Activated naive CD4-positive, alpha-beta T cell treated with anti-CD3 and anti-CD28 coated beads, Interleukin-2, amount 50 U/mL, for 24 hours (primary cell): ENCODE results near the gene RNU4-1.
"Not testable (repeated sequence)": the region's sequence is repeated elsewhere in the genome, so short reads cannot be mapped to it uniquely, and the experiment has no call there.

Experiments used
- H3K27ac Mint-ChIP-seq: one replicate; pipeline ENCODE4 v1.8.0; 2021; ENCODE audit warnings: mild to moderate bottlenecking, mixed read lengths
- H3K27me3 Mint-ChIP-seq: one replicate; pipeline ENCODE4 v1.8.0; 2021; ENCODE audit warnings: mixed read lengths
- H3K36me3 Mint-ChIP-seq: one replicate; pipeline ENCODE4 v1.8.0; 2021; ENCODE audit warnings: mixed read lengths
- H3K4me1 Mint-ChIP-seq: one replicate; pipeline ENCODE4 v1.8.0; 2021; ENCODE audit warnings: mixed read lengths
- H3K4me3 Mint-ChIP-seq: one replicate; pipeline ENCODE4 v1.8.0; 2021; ENCODE audit warnings: mild to moderate bottlenecking, mixed read lengths
- H3K9me3 Mint-ChIP-seq: one replicate; pipeline ENCODE4 v1.8.0; 2021; ENCODE audit warnings: mixed read lengths

RNU4-1 gene

GRCh38 chr12:120252071-120252906 lies 40.7 kb downstream of the RNU4-1 start:
- H3K9me3 Mint-ChIP-seq = no peaks in the 10 kb centered on the region
- no peaks in the 10 kb centered on the region for H3K27me3 Mint-ChIP-seq
- peak overlapping the region; percentile 85 for H3K4me3 Mint-ChIP-seq
- H3K36me3 Mint-ChIP-seq = peaks cover 11% of the 10 kb centered on the region
- peak overlapping the region; percentile 91 for H3K27ac Mint-ChIP-seq
- H3K4me1 Mint-ChIP-seq = peaks cover 93% of the 10 kb centered on the region

DNA sequence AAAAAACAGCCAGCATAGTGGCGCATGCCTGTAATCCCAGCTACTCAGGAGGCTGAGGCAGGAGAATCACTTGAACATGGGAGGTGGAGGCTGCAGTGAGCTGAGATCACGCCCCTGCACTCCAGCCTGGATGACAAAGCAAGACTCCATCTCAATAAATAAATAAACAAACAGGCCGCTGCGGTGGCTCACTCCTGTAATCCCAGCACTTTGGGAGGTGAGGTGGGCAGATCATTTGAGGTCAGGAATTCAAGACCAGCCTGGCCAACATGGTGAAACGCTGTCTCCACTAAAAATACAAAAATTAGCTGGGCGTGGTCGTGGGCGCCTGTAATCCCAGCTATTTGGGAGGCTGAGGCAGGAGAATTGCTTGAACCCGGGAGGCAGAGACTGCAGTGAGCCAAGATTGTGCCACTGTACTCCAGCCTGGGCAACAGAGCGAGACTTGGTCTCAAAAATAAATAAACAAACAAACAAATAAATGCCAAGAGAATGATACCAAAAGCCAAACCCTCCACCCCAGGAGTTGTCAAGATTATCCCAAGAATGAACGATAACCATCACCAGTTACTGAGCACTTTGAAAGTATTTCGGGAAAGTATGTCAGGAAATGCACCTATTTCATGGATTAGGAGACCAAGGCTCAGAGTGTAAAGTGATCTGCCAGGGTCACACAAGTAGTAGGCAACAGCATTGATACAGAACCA lies 41.5 kb downstream of the RNU4-1 start:
- H3K27me3 Mint-ChIP-seq, H3K9me3 Mint-ChIP-seq: not testable (repeated sequence)
- peaks cover 11% of the 10 kb centered on the region for H3K36me3 Mint-ChIP-seq
- peak overlapping the region; percentile 85 for H3K4me3 Mint-ChIP-seq
- peak overlapping the region; percentile 91 for H3K27ac Mint-ChIP-seq
- peaks cover 91% of the 10 kb centered on the region for H3K4me1 Mint-ChIP-seq

DNA sequence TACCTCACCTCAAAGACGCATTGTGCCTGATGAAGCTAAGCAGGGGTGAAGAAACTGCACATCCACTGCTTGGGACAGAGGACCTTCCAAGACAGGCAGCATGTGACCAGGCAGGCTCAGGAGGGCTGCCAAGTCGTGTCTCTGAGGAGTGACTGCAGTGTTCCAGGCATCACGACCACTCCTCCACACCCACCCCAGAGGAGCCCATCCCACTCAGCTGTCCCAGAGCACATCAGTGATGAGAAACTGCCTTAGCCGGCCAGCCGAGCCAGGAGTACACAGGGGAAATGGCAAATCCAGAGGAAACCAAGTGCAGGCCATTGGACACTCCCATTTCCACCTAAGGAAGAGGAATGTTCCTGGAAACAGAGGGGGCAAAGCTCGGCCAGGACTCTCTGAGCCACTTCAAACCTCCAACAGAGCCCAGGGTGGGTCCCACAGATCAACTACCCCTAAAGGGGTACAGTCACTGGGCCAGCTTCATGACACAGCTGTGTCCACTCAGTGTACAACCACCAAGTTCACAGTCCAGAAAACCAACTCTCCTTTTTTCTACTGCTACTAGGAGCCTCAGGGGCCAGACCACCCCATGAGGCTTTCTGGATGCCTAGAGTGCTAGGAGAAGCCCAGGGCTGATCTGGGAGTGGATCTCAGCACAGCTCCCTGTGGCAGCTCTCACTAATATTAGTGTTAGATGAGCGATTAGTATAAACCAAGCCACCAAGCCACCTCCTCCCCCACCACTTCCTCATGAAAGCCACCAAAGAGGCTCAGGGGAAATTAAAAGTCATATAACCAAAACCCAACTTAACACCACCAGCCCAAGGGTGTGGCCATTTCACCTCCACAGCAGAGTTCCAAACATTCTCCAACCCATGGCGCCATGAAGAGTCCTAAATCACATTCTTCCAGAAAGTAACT lies 42.9 kb downstream of the RNU4-1 start:
- Mint-ChIP-seq H3K36me3 (peaks cover 9% of the 10 kb centered on the region), H3K27me3 (no peaks in the 10 kb centered on the region), H3K27ac (peak overlapping the region; percentile 31), H3K9me3 (no peaks in the 10 kb centered on the region), H3K4me3 (peak overlapping the region; percentile 17), H3K4me1 (peaks cover 87% of the 10 kb centered on the region)

- H3K27me3 Mint-ChIP-seq = no peaks in the 10 kb centered on the region
- H3K36me3 Mint-ChIP-seq = peaks cover 8% of the 10 kb centered on the region
- H3K27ac Mint-ChIP-seq = peak overlapping the region; percentile 96
- H3K9me3 Mint-ChIP-seq = no peaks in the 10 kb centered on the region
- peaks cover 84% of the 10 kb centered on the region for H3K4me1 Mint-ChIP-seq
- H3K4me3 Mint-ChIP-seq = peak overlapping the region; percentile 66
Observed at GRCh38 chr12:120249266-120249874, 43.7 kb downstream of the RNU4-1 start.

- peak overlapping the region; percentile 85 for H3K27ac Mint-ChIP-seq
- peak overlapping the region; percentile 57 for H3K4me3 Mint-ChIP-seq
- H3K27me3 Mint-ChIP-seq = no peaks in the 10 kb centered on the region
- no peaks in the 10 kb centered on the region for H3K9me3 Mint-ChIP-seq
- H3K36me3 Mint-ChIP-seq = peaks cover 7% of the 10 kb centered on the region
- H3K4me1 Mint-ChIP-seq = peaks cover 82% of the 10 kb centered on the region
Observed at GRCh38 chr12:120247621-120248030, 45.4 kb downstream of the RNU4-1 start.

- Mint-ChIP-seq H3K27me3 (no peaks in the 10 kb centered on the region), H3K27ac (peak overlapping the region; percentile 85), H3K4me1 (peaks cover 82% of the 10 kb centered on the region), H3K9me3 (no peaks in the 10 kb centered on the region), H3K36me3 (peaks cover 7% of the 10 kb centered on the region), H3K4me3 (peak overlapping the region; percentile 57)
Observed at GRCh38 chr12:120247183-120247582, 45.9 kb downstream of the RNU4-1 start.

GRCh38 chr12:120246705-120247104 lies 46.3 kb downstream of the RNU4-1 start:
- H3K27me3 Mint-ChIP-seq, H3K27ac Mint-ChIP-seq, H3K9me3 Mint-ChIP-seq, H3K36me3 Mint-ChIP-seq, H3K4me3 Mint-ChIP-seq: not testable (repeated sequence)
- H3K4me1 Mint-ChIP-seq = peaks cover 82% of the 10 kb centered on the region
